Measurements from ENCODE around the gene STYX. TPM values are rescaled to one million over a fixed set of nuclear protein-coding genes. Genes with fewer than 3 reads are reported as not detected.

Gene STYX
- polyA plus RNA-seq, 1 of the 3 experiments (the other 2 are of a cell fraction) = 3.5 TPM

DNA sequence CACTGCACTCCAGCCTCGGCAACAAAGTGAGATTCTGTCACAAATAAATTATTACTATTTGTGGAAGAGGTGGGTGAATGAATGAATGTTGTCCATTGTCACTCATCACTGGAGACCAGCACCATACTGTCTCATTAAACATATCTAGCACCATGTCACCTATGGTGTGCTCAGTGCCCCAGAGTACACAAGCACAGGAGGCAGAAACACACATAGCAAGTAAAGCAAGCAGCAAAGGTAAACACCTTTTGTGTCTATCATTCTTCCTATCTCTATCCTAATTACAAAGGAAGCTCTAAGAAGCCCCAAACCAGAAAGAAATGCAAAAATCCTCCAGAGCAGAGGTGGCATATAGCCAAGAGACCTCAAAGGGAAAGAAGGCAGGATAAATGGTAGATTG lies 43.8 kb upstream of the STYX start:
- Histone ChIP-seq H3K9me2 (no peaks in the 10 kb centered on the region), H3K27me3 (ENCODE audit: insufficient read depth) (no peaks in the 10 kb centered on the region), H3K79me2 (ENCODE audit: insufficient read depth) (peaks cover 90% of the 10 kb centered on the region), H3K36me3 (replicated peaks in 1 of 2; ENCODE audit: control insufficient read depth in 1 of 2, insufficient read depth in 2 of 2, low read length in 1 of 2) (peaks cover 3 to 10% of the 10 kb centered on the region in 2 experiments), H3F3A (replicated peaks; ENCODE audit: insufficient read depth) (no peaks in the 10 kb centered on the region), H3K9ac (no peak overlapping the region), H3K4me3 (ENCODE audit: low read depth in 2 of 2, low read length in 1 of 2) (no peak overlapping the region), H3K27ac (ENCODE audit: low read depth in 2 of 2, low read length in 1 of 2) (no peak overlapping the region), H3K4me2 (no peak overlapping the region), H3K9me3 (no peaks in the 10 kb centered on the region), H4K20me1 (ENCODE audit: insufficient read depth) (peaks cover 20% of the 10 kb centered on the region; the same call in 1 of the 2 replicates), H2AFZ (ENCODE audit: low read depth) (no peak overlapping the region), H3K4me1 (ENCODE audit: control insufficient read depth in 1 of 2, insufficient read depth in 2 of 2, low read depth in 1 of 2, low read length in 1 of 2) (no peaks in the 10 kb centered on the region; a peak in 2 of 4 replicates)
- POLR2A ChIA-PET = no interaction called here
- no peak for DNase-seq
- TF ChIP-seq NRF1 (IDR thresholded peaks at IDR 0.05; ENCODE audit: low read depth, low read length) = no peak
- no peak for TF ChIP-seq GABPA (IDR thresholded peaks at IDR 0.05; ENCODE audit: low read depth)
- no peak for TF ChIP-seq GATA2 (CRISPR knock-in tag; IDR thresholded peaks at IDR 0.05)
- TF ChIP-seq, protein P1, sequence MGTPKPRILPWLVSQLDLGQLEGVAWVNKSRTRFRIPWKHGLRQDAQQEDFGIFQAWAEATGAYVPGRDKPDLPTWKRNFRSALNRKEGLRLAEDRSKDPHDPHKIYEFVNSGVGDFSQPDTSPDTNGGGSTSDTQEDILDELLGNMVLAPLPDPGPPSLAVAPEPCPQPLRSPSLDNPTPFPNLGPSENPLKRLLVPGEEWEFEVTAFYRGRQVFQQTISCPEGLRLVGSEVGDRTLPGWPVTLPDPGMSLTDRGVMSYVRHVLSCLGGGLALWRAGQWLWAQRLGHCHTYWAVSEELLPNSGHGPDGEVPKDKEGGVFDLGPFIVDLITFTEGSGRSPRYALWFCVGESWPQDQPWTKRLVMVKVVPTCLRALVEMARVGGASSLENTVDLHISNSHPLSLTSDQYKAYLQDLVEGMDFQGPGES (IDR thresholded peaks at IDR 0.05; ENCODE audit: low read depth, low read length) = no peak
- TF ChIP-seq TAF1 (IDR thresholded peaks at IDR 0.05; ENCODE audit: borderline replicate concordance, low read depth, low read length) = no peak
- no peak for TF ChIP-seq ELF1 (IDR thresholded peaks at IDR 0.05)
- TF ChIP-seq, protein P2, sequence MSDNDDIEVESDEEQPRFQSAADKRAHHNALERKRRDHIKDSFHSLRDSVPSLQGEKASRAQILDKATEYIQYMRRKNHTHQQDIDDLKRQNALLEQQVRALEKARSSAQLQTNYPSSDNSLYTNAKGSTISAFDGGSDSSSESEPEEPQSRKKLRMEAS (IDR thresholded peaks at IDR 0.05; ENCODE audit: low read depth) = no peak
- TF ChIP-seq, protein P3, sequence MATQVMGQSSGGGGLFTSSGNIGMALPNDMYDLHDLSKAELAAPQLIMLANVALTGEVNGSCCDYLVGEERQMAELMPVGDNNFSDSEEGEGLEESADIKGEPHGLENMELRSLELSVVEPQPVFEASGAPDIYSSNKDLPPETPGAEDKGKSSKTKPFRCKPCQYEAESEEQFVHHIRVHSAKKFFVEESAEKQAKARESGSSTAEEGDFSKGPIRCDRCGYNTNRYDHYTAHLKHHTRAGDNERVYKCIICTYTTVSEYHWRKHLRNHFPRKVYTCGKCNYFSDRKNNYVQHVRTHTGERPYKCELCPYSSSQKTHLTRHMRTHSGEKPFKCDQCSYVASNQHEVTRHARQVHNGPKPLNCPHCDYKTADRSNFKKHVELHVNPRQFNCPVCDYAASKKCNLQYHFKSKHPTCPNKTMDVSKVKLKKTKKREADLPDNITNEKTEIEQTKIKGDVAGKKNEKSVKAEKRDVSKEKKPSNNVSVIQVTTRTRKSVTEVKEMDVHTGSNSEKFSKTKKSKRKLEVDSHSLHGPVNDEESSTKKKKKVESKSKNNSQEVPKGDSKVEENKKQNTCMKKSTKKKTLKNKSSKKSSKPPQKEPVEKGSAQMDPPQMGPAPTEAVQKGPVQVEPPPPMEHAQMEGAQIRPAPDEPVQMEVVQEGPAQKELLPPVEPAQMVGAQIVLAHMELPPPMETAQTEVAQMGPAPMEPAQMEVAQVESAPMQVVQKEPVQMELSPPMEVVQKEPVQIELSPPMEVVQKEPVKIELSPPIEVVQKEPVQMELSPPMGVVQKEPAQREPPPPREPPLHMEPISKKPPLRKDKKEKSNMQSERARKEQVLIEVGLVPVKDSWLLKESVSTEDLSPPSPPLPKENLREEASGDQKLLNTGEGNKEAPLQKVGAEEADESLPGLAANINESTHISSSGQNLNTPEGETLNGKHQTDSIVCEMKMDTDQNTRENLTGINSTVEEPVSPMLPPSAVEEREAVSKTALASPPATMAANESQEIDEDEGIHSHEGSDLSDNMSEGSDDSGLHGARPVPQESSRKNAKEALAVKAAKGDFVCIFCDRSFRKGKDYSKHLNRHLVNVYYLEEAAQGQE (IDR thresholded peaks at IDR 0.05; ENCODE audit: low read depth, low read length) = no peak
- CTCF ChIA-PET = no interaction called here
- 100% methylated on average over 1 of the region's 1 CpG for WGBS (ENCODE audit: low lambda C conversion rate)

DNA sequence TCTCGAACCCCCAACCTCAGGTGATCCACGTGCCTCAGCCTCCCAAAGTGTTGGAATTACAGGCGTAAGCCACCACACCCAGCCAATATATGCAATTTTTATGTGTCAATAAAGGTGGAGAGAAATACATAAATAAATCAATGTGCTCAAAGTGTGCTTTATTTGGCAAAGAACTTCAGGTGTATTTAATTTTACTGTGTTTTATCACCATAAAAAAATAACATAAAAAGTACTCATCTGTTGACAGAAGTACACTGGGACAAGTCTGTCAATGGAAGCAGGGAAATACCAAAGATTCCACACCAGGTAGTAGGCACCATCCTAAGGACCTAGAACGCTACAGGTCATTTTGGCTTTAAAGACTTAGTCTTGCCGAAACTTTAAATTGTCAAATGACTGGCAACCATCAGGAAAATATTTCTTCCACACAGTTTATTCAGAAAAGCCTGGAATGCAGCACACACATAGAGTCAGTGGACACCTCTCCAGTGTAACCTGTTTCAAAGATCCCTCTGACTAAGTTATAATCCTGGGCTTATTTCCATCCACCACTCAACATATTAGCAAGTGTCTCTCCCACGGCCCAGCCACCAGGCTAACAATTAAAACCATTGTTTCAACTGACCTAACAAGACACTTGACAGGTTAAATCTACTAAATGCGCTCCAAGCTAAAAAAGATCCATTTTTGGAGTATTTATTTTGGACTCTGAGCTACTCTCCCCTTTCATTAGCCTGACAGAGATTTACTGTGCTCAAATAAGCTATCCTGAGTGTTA lies 38.8 kb upstream of the STYX start:
- TF ChIP-seq JUND (IDR thresholded peaks at IDR 0.05) (no peak), FOXJ3 (CRISPR knock-in tag; IDR thresholded peaks at IDR 0.05) (no peak), RCOR1 (IDR thresholded peaks at IDR 0.05; ENCODE audit: low read length) (no peak)
- H3K9ac ChIP-seq = no peak overlapping the region
- H4K20me1 ChIP-seq (ENCODE audit: insufficient read depth) = peaks cover 43% of the 10 kb centered on the region
- H3K36me3 ChIP-seq (replicated peaks in 1 of 2; ENCODE audit: control insufficient read depth in 1 of 2, insufficient read depth in 2 of 2, low read length in 1 of 2) = no peaks in the 10 kb centered on the region
- H3K9me2 ChIP-seq = no peaks in the 10 kb centered on the region
- no peaks in the 10 kb centered on the region for H3K27me3 ChIP-seq (ENCODE audit: insufficient read depth)
- H2AFZ ChIP-seq (ENCODE audit: low read depth) = no peak overlapping the region
- POLR2A ChIA-PET = no interaction called here
- peaks cover 90% of the 10 kb centered on the region for H3K79me2 ChIP-seq (ENCODE audit: insufficient read depth)
- H3F3A ChIP-seq (replicated peaks; ENCODE audit: insufficient read depth) = peaks cover 2% of the 10 kb centered on the region
- CTCF ChIA-PET = no interaction called here
- no peak overlapping the region for H3K4me2 ChIP-seq
- 93% methylated on average over 7 of the region's 7 CpGs for WGBS (ENCODE audit: low lambda C conversion rate)
- H3K9me3 ChIP-seq = no peaks in the 10 kb centered on the region
- DNase-seq = no peak
- H3K4me3 ChIP-seq (ENCODE audit: low read depth in 2 of 2, low read length in 1 of 2) = no peak overlapping the region
- peaks cover 10 to 12% of the 10 kb centered on the region in 2 experiments; a peak in 3 of 4 replicates for H3K4me1 ChIP-seq (ENCODE audit: control insufficient read depth in 1 of 2, insufficient read depth in 2 of 2, low read depth in 1 of 2, low read length in 1 of 2)
- H3K27ac ChIP-seq (ENCODE audit: low read depth in 2 of 2, low read length in 1 of 2) = no peak overlapping the region

All from SK-N-SH (cell line).